Neural cell (in vitro differentiated cells): Measurements from ENCODE around the gene CERS5. TPM values are rescaled to one million over a fixed set of nuclear protein-coding genes. Genes with fewer than 3 reads are reported as not detected.

Experiments
- H2AFZ ChIP-seq: fragments of 200-600, 300-800 bp; sonication (generic), shearing (Covaris generic); 2 replicates; pipeline ENCODE4 v1.6.0; 2014; ENCODE audit warnings: low read depth, mild to moderate bottlenecking, antibody characterized with exemption, low read length, moderate library complexity
- H3F3A ChIP-seq: fragments of 200-600 bp; shearing (Covaris generic); 2 replicates; pipeline ENCODE4 v1.6.1; 2016; ENCODE audit warnings: mild to moderate bottlenecking, moderate library complexity, mixed read lengths, antibody characterized with exemption, low read length; ENCODE audit not compliant: insufficient read depth, poor library complexity, severe bottlenecking
- H3K27ac ChIP-seq: fragments of 200-600, 300-800 bp; sonication (generic), shearing (Covaris generic); 2 replicates; pipeline ENCODE4 v1.5.1; 2014; ENCODE audit warnings: mild to moderate bottlenecking, low read length, moderate library complexity
- H3K27me3 ChIP-seq: fragments of 300-800, 200-600 bp; sonication (generic), shearing (Covaris generic); 2 replicates; pipeline ENCODE4 v1.6.0; 2014; ENCODE audit warnings: mild to moderate bottlenecking, low read depth, low read length, moderate library complexity; ENCODE audit not compliant: insufficient read depth
- H3K36me3 ChIP-seq: fragments of 300-800, 200-600 bp; sonication (generic), shearing (Covaris generic); 2 replicates; pipeline ENCODE4 v1.5.1; 2014; ENCODE audit warnings: mild to moderate bottlenecking, antibody characterized with exemption, low read length, moderate library complexity; ENCODE audit not compliant: insufficient read depth
- H3K4me2 ChIP-seq: fragments of 300-800, 200-600 bp; sonication (generic), shearing (Covaris generic); 2 replicates; pipeline ENCODE4 v1.6.0; 2014; ENCODE audit warnings: mild to moderate bottlenecking, low read length
- H3K4me3 ChIP-seq: fragments of 300-800, 200-600 bp; sonication (generic), shearing (Covaris generic); 2 replicates; pipeline ENCODE4 v1.5.1; 2014; ENCODE audit warnings: mild to moderate bottlenecking, low read length, moderate library complexity
- H3K79me2 ChIP-seq: fragments of 200-600 bp; shearing (Covaris generic); replicated peaks from 2 replicates; pipeline ENCODE4 v1.6.0; 2014; ENCODE audit warnings: mild to moderate bottlenecking, low read length, moderate library complexity; ENCODE audit not compliant: insufficient read depth
- H3K9ac ChIP-seq: fragments of 300-800, 200-600 bp; sonication (generic), shearing (Covaris generic); 2 replicates; pipeline ENCODE4 v1.6.1; 2016; ENCODE audit warnings: mild to moderate bottlenecking, low read length, mixed read lengths
- H3K9me2 ChIP-seq: fragments of 200-600 bp; shearing (Covaris generic); 2 replicates; pipeline ENCODE4 v1.6.1; 2016; ENCODE audit warnings: mild to moderate bottlenecking, low read length, mixed read lengths; ENCODE audit not compliant: insufficient read depth
- H3K9me3 ChIP-seq: fragments of 200-600, 300-800 bp; sonication (generic), shearing (Covaris generic); 2 replicates; pipeline ENCODE4 v1.6.1; 2016; ENCODE audit warnings: mild to moderate bottlenecking, mixed run types, low read length, moderate library complexity, mixed read lengths
- H4K20me1 ChIP-seq: fragments of 200-600 bp; shearing (Covaris generic); 2 replicates; pipeline ENCODE4 v1.6.1; 2016; ENCODE audit warnings: mild to moderate bottlenecking, mixed run types; ENCODE audit not compliant: insufficient read depth
- CTCF ChIP-seq: fragments of 450-650 bp; IDR thresholded peaks from 2 replicates; pipeline ENCODE4 v1.5.1; 2014; ENCODE audit warnings: antibody characterized with exemption, mild to moderate bottlenecking, moderate library complexity; ENCODE audit not compliant: poor library complexity, severe bottlenecking
- EP300 ChIP-seq: fragments of 450-650 bp; conservative IDR thresholded peaks from 2 replicates; pipeline ENCODE4 v1.6.1; 2014; ENCODE audit warnings: antibody characterized with exemption, mild to moderate bottlenecking, moderate library complexity; ENCODE audit not compliant: poor library complexity, severe bottlenecking
- EZH2 ChIP-seq: fragments of 200-600, 300-800 bp; shearing (Covaris generic), sonication (generic); IDR thresholded peaks from 2 replicates; pipeline ENCODE4 v1.6.1; 2014; ENCODE audit warnings: antibody characterized with exemption, low read length, borderline replicate concordance, mild to moderate bottlenecking; ENCODE audit not compliant: insufficient read depth, poor library complexity, severe bottlenecking
- MXI1 ChIP-seq: fragments of 450-650 bp; conservative IDR thresholded peaks from 2 replicates; pipeline ENCODE4 v1.6.1; 2014; ENCODE audit warnings: antibody characterized with exemption, mild to moderate bottlenecking; ENCODE audit not compliant: poor library complexity, severe bottlenecking
- POLR2AphosphoS5 ChIP-seq: IDR thresholded peaks from 2 replicates; pipeline ENCODE4 v1.6.1; 2012
- RAD21 ChIP-seq: fragments of 450-650 bp; conservative IDR thresholded peaks from 2 replicates; pipeline ENCODE4 v1.6.1; 2014; ENCODE audit warnings: antibody characterized with exemption, mild to moderate bottlenecking, moderate library complexity
- REST ChIP-seq: IDR thresholded peaks from 2 replicates; pipeline ENCODE4 v1.6.1; 2012; ENCODE audit warnings: borderline replicate concordance
- SMC3 ChIP-seq: fragments of 450-650 bp; conservative IDR thresholded peaks from 2 replicates; pipeline ENCODE4 v1.6.1; 2014; ENCODE audit warnings: antibody characterized with exemption, mild to moderate bottlenecking, moderate library complexity; ENCODE audit not compliant: poor library complexity
- TAF1 ChIP-seq: IDR thresholded peaks from 2 replicates; pipeline ENCODE4 v1.6.1; 2012; ENCODE audit warnings: low read depth
- polyA plus RNA-seq: library from polyadenylated mRNA; depleted of rRNA; stranded (reverse); fragments of >200 nt; gene quantifications from 2 replicates; pipeline ENCODE4 v1.2.3, GENCODE V29; 2014

The CERS5 gene
- polyA plus RNA-seq, 1 donor from 2014 or later = 470 TPM

GRCh38 chr12:50160643-50161042 is 6.5 kb downstream of the CERS5 start:
- no peaks in the 10 kb centered on the region for H3F3A ChIP-seq
- no peak overlapping the region for H3K4me3 ChIP-seq
- H3K27me3 ChIP-seq = no peaks in the 10 kb centered on the region
- no peaks in the 10 kb centered on the region for H3K9me2 ChIP-seq
- H3K9ac ChIP-seq = no peak overlapping the region
- no peak overlapping the region for H3K4me2 ChIP-seq
- no peaks in the 10 kb centered on the region for H3K36me3 ChIP-seq
- no peaks in the 10 kb centered on the region for H3K9me3 ChIP-seq
- H3K79me2 ChIP-seq = peaks cover 43% of the 10 kb centered on the region
- H4K20me1 ChIP-seq = no peaks in the 10 kb centered on the region
- H3K27ac ChIP-seq = peak overlapping the region; percentile 23
- no peak for TF ChIP-seq RAD21
- TF ChIP-seq SMC3 = no peak
- TF ChIP-seq REST = no peak
- TF ChIP-seq POLR2AphosphoS5 = no peak
- TF ChIP-seq EP300 = no peak
- TF ChIP-seq TAF1 = no peak
- no peak for TF ChIP-seq EZH2
- no peak for TF ChIP-seq MXI1
- no peak for TF ChIP-seq CTCF
- no peak overlapping the region for H2AFZ ChIP-seq

GRCh38 chr12:50157259-50157658 is 9.9 kb downstream of the CERS5 start:
- TF ChIP-seq MXI1 (no peak), EP300 (no peak), TAF1 (no peak)
- no peaks in the 10 kb centered on the region for H3K9me2 ChIP-seq
- no peaks in the 10 kb centered on the region for H3K9me3 ChIP-seq
- no peak overlapping the region for H3K9ac ChIP-seq
- no peak overlapping the region for H3K4me2 ChIP-seq
- H3K79me2 ChIP-seq = peaks cover 33% of the 10 kb centered on the region
- no peaks in the 10 kb centered on the region for H3F3A ChIP-seq
- no peaks in the 10 kb centered on the region for H4K20me1 ChIP-seq
- H3K27me3 ChIP-seq = no peaks in the 10 kb centered on the region
- H3K36me3 ChIP-seq = no peaks in the 10 kb centered on the region
- H3K27ac ChIP-seq = no peak overlapping the region
- no peak overlapping the region for H2AFZ ChIP-seq
- H3K4me3 ChIP-seq = no peak overlapping the region

GRCh38 chr12:50156641-50157040 is 10.5 kb downstream of the CERS5 start:
- Histone ChIP-seq H3K4me3 (no peak overlapping the region), H2AFZ (no peak overlapping the region), H4K20me1 (no peaks in the 10 kb centered on the region), H3F3A (no peaks in the 10 kb centered on the region), H3K4me2 (no peak overlapping the region), H3K27me3 (no peaks in the 10 kb centered on the region), H3K27ac (no peak overlapping the region), H3K9me3 (no peaks in the 10 kb centered on the region), H3K36me3 (no peaks in the 10 kb centered on the region), H3K9ac (no peak overlapping the region), H3K79me2 (peaks cover 36% of the 10 kb centered on the region), H3K9me2 (no peaks in the 10 kb centered on the region)
- TF ChIP-seq SMC3 (no peak), TAF1 (no peak), MXI1 (no peak), REST (no peak), CTCF (no peak), POLR2AphosphoS5 (no peak)
